ENCODE data around the gene FAM81B.

The FAM81B gene

DNA sequence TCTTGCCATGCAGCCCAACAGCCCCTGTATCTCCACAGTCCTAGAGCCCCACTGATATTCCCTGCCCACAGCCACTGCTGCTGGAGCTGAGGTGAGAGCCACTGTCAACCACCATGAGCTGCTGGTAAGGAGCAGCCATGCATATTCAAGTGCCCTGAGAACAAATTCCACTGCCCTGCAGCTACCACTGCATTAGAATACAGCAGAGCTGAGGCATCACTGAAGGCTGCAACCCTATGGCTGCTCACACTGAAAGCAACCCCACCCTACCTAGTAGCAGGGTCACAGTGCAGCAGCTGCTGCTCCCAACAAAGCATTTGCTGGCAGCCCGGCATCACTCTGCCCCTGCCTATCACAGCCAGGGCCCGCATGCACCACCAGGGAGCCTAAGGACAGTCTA lies 95.0 kb downstream of the FAM81B start:
- DNase-seq: no peak

DNA sequence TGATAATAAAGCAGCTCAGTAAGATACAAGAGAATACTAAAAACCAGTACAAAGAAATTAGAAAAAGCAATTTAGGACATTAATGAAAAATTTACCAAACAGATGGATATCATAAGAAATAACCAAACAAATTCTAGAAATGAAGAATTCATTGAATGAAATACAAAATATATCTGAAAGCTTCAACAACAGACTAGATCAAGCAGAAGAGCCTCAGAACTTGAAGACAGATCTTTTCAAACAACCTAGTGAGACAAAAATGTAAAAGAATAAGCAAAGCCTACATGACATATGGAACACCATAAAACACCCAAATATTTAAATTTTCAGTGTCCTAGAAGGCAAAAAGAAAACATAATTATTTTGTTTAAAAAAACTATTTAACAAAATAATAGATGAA lies 96.7 kb downstream of the FAM81B start:
- peak in 1 of 2 experiments; percentile 2 for DNase-seq
